Stromal cell of bone marrow (primary cell): ENCODE data around the gene RBM43.
"Not testable (repeated sequence)": the region's sequence is repeated elsewhere in the genome, so short reads cannot be mapped to it uniquely, and the experiment has no call there.

Experiments
- DNase-seq: peaks from one replicate; pipeline ENCODE4 v3.0.0-alpha.2; 2012; ENCODE audit warnings: low read depth

Gene RBM43

GRCh38 chr2:151261231-151261976, at the start of gene RBM43:
RBM43 (minus strand) TSS chr2:151261863; CDS start chr2:151261727, 136 bp downstream.
- DNase-seq = peak; percentile 97

- DNase-seq = not testable (repeated sequence)
These were observed 48.6 kb upstream of the RBM43 start for GRCh38 chr2:151310313-151310712.

GRCh38 chr2:151306621-151307020, 45.0 kb upstream of the RBM43 start:
- DNase-seq = peak; percentile 87

- no peak for DNase-seq
These were observed 43.5 kb upstream of the RBM43 start for GRCh38 chr2:151305129-151305691.

GRCh38 chr2:151302879-151303278, 41.2 kb upstream of the RBM43 start:
- DNase-seq = peak; percentile 48

GRCh38 chr2:151302404-151302803, 40.7 kb upstream of the RBM43 start:
- DNase-seq = no peak

- DNase-seq = no peak
These were observed 38.4 kb upstream of the RBM43 start for GRCh38 chr2:151299920-151300539.

- DNase-seq = no peak
These were observed 36.2 kb upstream of the RBM43 start for GRCh38 chr2:151297882-151298281.

GRCh38 chr2:151295926-151296325, 34.3 kb upstream of the RBM43 start:
- DNase-seq = not testable (repeated sequence)

- no peak for DNase-seq
These were observed 30.9 kb upstream of the RBM43 start for GRCh38 chr2:151292546-151292945.

GRCh38 chr2:151292141-151292540, 30.5 kb upstream of the RBM43 start:
- DNase-seq = no peak

GRCh38 chr2:151291224-151291623, 29.6 kb upstream of the RBM43 start:
- no peak for DNase-seq

- peak; percentile 35 for DNase-seq
These were observed 28.6 kb upstream of the RBM43 start for GRCh38 chr2:151289972-151290866.

- DNase-seq = no peak
These were observed 26.0 kb upstream of the RBM43 start for GRCh38 chr2:151287513-151288250.

- no peak for DNase-seq
These were observed 20.7 kb upstream of the RBM43 start for GRCh38 chr2:151282401-151282800.

- peak; percentile 33 for DNase-seq
These were observed 18.6 kb upstream of the RBM43 start for GRCh38 chr2:151280271-151280670.

- DNase-seq = no peak
These were observed 16.8 kb upstream of the RBM43 start for GRCh38 chr2:151278487-151278886.

GRCh38 chr2:151277067-151277466, 15.4 kb upstream of the RBM43 start:
- DNase-seq = no peak

- DNase-seq = no peak
These were observed 13.6 kb upstream of the RBM43 start for GRCh38 chr2:151275291-151275690.

GRCh38 chr2:151271824-151272223, 10.2 kb upstream of the RBM43 start:
- DNase-seq = no peak

GRCh38 chr2:151269798-151270568, 8.3 kb upstream of the RBM43 start:
- no peak for DNase-seq
